ENCODE measurements around the gene STAU1.

- TF ChIP-seq CTCF (IDR thresholded peaks at IDR 0.05) (no peak), POLR2A (IDR thresholded peaks at IDR 0.05) (no peak)
These were observed 8.5 kb downstream of the STAU1 start for GRCh38 chr20:49179368-49180277.

Measured in ovary (tissue), 3 donors.